Muscle of back (tissue), 11 donors: Measurements from ENCODE around the gene RLF. TPM values are rescaled to one million over a fixed set of nuclear protein-coding genes. Genes with fewer than 3 reads are reported as not detected.
A peak's percentile ranks its signal among the peaks of the same experiment; 100 is the strongest.

Experiments used
- DNase-seq, 3 donors: peaks; one replicate each; pipeline versions ENCODE4 v3.0.0 to v3.0.0-alpha.2; 2013
- polyA plus RNA-seq, 10 donors: library from polyadenylated mRNA; unstranded; fragments of 120-200 nt; gene quantifications; one replicate each; pipeline ENCODE4 v1.2.1, GENCODE V29; 2013; ENCODE audit not compliant: insufficient read length in 10 of 10

The RLF gene
- polyA plus RNA-seq, 10 donors: 12.7 to 22.3 (median 15.4) TPM

- DNase-seq: peak; percentile 2 to 85 (median 15)
Observed at GRCh38 chr1:40267767-40268187, 106.6 kb downstream of the RLF start.

DNA sequence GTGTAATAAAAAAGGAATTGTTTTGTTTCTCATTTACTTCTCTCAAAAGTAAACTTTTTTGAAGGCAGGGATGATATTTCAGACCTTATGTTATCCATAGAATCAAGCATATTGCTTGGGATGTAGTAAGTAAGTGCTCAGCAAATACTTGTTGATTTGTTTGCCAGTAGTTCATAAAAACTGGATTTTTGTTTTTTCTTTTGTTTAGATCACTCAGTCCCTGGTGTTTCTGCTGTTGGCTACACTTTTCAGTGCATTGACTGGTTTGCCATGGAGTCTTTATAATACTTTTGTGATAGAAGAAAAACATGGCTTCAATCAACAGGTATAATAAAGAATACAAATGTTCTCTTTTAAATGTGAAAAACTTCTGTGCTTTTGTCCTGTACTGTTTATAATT lies 107.0 kb downstream of the RLF start:
- no peak for DNase-seq

DNA sequence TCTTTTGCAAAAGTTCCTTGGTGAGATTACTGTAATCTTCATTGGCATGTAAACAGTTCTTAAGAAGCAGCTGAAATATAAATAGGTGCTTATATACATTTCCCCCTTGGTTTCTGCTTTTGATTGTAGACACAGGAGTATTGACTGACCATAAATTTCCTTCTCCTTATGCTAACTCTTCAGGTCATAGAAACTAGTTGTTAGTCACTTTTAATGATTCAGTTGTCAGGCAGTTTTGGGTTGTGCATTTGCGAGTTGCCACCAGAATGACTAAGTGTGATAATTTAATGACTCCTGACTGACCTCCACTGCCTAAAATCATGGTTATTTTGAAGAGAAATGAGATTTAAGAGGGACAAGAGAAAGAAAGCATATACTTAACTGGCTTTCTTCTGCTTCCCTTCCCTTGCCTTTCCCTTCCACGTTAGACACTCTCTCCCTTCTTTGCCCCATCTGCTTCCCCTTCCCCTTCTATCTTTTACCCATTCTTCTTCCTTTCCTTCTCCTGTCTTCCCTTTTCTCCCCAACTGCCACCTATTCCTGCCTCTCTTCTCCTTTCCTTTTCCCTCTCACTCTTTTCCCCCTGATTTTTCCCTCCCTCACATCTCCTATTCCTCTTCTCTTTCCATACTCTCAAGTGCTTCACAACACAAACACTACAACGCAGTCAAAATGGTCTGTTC lies 109.1 kb downstream of the RLF start:
- DNase-seq: no peak

DNA sequence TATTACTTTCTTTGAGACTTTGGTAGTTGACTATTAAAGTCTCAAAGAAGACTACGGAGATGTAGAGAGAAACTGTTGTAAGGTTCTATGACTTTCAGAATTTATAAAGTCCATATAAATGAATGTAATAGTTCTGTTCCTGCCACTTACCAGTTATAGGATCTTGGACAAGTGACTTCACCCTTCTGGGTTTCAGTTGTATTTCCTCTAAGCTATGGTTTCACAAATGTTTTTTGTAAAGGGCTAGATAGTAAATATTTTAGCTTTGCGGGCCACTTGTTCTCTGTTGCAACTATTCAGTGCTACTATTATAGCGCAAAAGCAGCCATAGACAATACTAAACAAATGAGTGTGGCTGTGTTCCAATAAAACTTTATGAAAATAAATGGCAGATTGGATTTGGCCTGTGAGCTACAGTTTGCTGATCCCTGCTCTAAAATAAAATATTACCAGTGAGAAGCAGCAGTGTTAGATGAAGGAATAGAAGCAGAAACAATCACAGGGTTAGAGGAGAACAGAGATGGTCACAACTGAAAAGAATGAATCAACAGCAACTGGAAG lies 111.5 kb downstream of the RLF start:
- DNase-seq: no peak

DNA sequence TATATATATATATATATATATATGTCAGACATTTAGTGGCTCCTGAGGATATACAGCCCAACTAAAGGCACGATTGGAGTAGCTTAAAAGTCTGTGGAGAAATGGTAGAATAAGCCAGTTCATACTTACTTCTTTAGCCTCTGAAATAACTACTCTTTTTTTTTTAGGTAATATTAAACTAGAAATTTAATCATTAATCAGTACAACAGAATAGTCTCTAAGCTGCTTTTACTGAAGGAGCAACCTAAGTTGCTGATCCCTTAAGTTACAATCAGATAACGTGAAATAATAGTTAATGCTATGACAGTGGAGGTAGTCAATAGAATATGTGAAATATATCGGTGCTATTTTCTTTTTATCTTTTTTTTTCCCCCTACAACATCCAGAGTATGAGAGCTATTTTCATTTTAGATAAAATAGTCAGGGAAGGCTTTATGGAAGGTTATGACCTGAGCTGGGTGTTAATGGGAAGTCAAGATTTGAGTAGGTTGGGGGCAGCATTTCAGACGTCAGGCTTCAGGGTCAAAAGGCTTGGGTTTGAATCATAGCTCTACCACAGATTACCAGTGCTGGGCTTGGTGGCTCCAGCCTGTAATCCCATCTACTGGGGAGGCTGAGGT lies 112.5 kb downstream of the RLF start:
- DNase-seq: no peak

- DNase-seq: no peak
Observed at GRCh38 chr1:40274331-40274730, 113.1 kb downstream of the RLF start.

GRCh38 chr1:40276122-40276521 lies 114.9 kb downstream of the RLF start:
- no peak for DNase-seq

DNA sequence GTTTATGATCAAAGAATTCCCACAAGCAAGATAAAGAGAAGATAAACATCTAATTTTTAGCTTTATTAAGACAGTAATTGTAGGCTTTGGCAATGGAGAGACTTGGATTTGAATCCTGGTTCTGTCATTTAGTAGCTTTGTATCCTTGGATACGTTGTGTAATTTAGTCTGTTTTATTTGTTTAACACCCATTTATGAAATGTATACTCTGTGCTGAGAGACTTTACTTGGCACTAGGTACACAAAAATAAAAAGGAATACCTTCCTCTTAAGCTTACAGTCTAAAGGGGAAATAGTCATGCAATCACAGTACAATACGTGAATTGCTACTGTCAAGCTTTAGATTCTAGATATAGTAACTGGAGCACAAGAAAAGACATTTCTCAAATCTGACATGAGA lies 120.7 kb downstream of the RLF start:
- no peak for DNase-seq

Other genes with a start within 250 kb of the RLF start
- gene MFSD2A, start 206.2 kb upstream of the RLF start, polyA plus RNA-seq: 1 to 10 TPM in 5 of 10 donors, under 1 TPM in 5; 0.58 to 3.3 (median 0.95) TPM
- gene CAP1, start 120.7 kb upstream of the RLF start, polyA plus RNA-seq: 100 to 1,000 TPM in 1 of 10 donors, 10 to 100 TPM in 9; 78.2 to 116 (median 91.9) TPM
- gene PPT1, start 64.1 kb upstream of the RLF start, polyA plus RNA-seq: 10 to 100 TPM; 40.7 to 69.1 (median 48.9) TPM
- gene TMCO2, start 86.5 kb downstream of the RLF start, polyA plus RNA-seq: not detected
- 10 to 100 TPM; 25.9 to 31.1 (median 28.3) TPM for gene ZMPSTE24, start 96.8 kb downstream of the RLF start, polyA plus RNA-seq
- gene COL9A2, start 155.9 kb downstream of the RLF start, polyA plus RNA-seq: 1 to 10 TPM; 1.2 to 2.7 (median 1.6) TPM
- gene SMAP2, start 212.3 kb downstream of the RLF start, polyA plus RNA-seq: 10 to 100 TPM; 13.6 to 22.5 (median 18.6) TPM